Parathyroid adenoma (tissue), 2 donors: ENCODE results near the gene TNFAIP8L3.

Source experiments
- H2AFZ ChIP-seq: fragments of 300-600 bp; sonication (generic); one replicate; pipeline ENCODE4 v1.7.0; 2017; ENCODE audit warnings: antibody characterized with exemption, mild to moderate bottlenecking
- H3K27ac ChIP-seq: fragments of 300-600 bp; sonication (generic); one replicate; pipeline ENCODE4 v1.7.0; 2017
- H3K27me3 ChIP-seq: fragments of 300-600 bp; sonication (generic); one replicate; pipeline ENCODE4 v1.7.0; 2017; ENCODE audit warnings: low read length; ENCODE audit not compliant: control insufficient read depth, insufficient read depth
- H3K36me3 ChIP-seq: fragments of 300-600 bp; sonication (generic); one replicate; pipeline ENCODE4 v1.7.0; 2017; ENCODE audit warnings: low read length; ENCODE audit not compliant: control insufficient read depth, insufficient read depth
- H3K4me1 ChIP-seq: fragments of 300-600 bp; sonication (generic); one replicate; pipeline ENCODE4 v1.7.0; 2017; ENCODE audit warnings: control low read depth
- H3K4me2 ChIP-seq: fragments of 300-600 bp; sonication (generic); one replicate; pipeline ENCODE4 v1.7.0; 2017; ENCODE audit warnings: low read length
- H3K4me3 ChIP-seq: fragments of 300-600 bp; sonication (generic); one replicate; pipeline ENCODE4 v1.7.0; 2017; ENCODE audit warnings: low read depth, low read length
- H3K79me2 ChIP-seq: fragments of 300-600 bp; sonication (generic); one replicate; pipeline ENCODE4 v1.7.0; 2017; ENCODE audit warnings: control low read depth
- H3K9ac ChIP-seq: fragments of 300-600 bp; sonication (generic); one replicate; pipeline ENCODE4 v1.7.0; 2017; ENCODE audit warnings: mild to moderate bottlenecking
- H3K9me3 ChIP-seq: fragments of 300-600 bp; sonication (generic); one replicate; pipeline ENCODE4 v1.7.0; 2017; ENCODE audit warnings: low read length; ENCODE audit not compliant: control insufficient read depth
- TF ChIP-seq, protein P1 (sequence below): fragments of 300-600 bp; sonication (generic); IDR thresholded peaks from one replicate; pipeline ENCODE4 v1.7.0; 2017; ENCODE audit warnings: antibody characterized with exemption, mild to moderate bottlenecking
- donor health status: primary hyperparathyroidism.

Gene TNFAIP8L3

GRCh38 chr15:51088585-51088984 lies 6.1 kb downstream of the TNFAIP8L3 start:
- H2AFZ ChIP-seq: no peak overlapping the region
- TF ChIP-seq, protein P1, sequence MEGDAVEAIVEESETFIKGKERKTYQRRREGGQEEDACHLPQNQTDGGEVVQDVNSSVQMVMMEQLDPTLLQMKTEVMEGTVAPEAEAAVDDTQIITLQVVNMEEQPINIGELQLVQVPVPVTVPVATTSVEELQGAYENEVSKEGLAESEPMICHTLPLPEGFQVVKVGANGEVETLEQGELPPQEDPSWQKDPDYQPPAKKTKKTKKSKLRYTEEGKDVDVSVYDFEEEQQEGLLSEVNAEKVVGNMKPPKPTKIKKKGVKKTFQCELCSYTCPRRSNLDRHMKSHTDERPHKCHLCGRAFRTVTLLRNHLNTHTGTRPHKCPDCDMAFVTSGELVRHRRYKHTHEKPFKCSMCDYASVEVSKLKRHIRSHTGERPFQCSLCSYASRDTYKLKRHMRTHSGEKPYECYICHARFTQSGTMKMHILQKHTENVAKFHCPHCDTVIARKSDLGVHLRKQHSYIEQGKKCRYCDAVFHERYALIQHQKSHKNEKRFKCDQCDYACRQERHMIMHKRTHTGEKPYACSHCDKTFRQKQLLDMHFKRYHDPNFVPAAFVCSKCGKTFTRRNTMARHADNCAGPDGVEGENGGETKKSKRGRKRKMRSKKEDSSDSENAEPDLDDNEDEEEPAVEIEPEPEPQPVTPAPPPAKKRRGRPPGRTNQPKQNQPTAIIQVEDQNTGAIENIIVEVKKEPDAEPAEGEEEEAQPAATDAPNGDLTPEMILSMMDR: no peak
- no peak overlapping the region for H3K27ac ChIP-seq
- no peaks in the 10 kb centered on the region for H3K9me3 ChIP-seq
- H3K4me3 ChIP-seq: no peak overlapping the region
- H3K4me1 ChIP-seq: no peaks in the 10 kb centered on the region
- H3K9ac ChIP-seq: no peak overlapping the region
- no peaks in the 10 kb centered on the region for H3K79me2 ChIP-seq
- H3K4me2 ChIP-seq: no peak overlapping the region
- H3K36me3 ChIP-seq: no peaks in the 10 kb centered on the region
- no peaks in the 10 kb centered on the region for H3K27me3 ChIP-seq

DNA sequence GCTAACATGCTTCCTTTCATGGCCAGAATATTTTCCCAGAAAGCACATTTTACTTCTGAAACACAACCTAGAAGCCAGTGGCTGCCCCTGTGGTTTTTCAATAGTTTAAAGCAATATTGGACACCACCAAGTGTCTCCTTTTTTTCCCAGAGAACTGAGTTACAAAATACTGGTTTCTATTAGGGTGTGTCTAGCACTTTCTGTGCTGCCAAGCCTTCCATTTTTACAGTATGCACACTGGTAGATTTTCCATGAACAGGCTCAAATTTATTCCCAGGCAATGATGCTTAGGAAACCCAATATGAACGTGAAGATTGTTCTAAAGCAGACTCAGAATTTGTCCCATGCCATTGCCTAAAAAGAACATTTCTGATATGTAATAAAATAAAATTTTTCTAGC lies 7.2 kb downstream of the TNFAIP8L3 start:
- Histone ChIP-seq H3K36me3 (no peaks in the 10 kb centered on the region), H2AFZ (no peak overlapping the region), H3K9ac (no peak overlapping the region), H3K4me3 (no peak overlapping the region), H3K27ac (no peak overlapping the region), H3K4me1 (no peaks in the 10 kb centered on the region), H3K4me2 (no peak overlapping the region), H3K9me3 (no peaks in the 10 kb centered on the region), H3K79me2 (no peaks in the 10 kb centered on the region), H3K27me3 (no peaks in the 10 kb centered on the region)
- TF ChIP-seq, protein P1: no peak

DNA sequence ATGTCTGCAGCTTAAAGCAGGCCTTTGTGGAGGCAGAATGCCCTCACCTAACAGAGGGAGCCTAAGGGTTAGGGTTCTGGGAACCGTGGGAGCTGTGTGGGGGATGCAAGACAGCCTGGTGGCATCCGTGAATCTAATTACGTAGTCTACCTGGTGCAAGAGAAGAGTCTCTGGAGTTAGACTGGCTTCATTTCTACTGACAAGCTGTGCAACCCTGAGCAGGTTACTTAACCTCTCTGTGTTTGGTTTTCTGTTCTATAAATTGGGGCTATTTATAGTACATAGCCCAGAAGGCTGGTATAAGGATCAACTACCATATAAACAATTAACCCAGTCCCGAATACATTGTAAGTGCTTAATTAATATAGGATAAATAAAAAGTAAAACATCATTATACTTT lies 8.3 kb downstream of the TNFAIP8L3 start:
- H3K27me3 ChIP-seq: no peaks in the 10 kb centered on the region

DNA sequence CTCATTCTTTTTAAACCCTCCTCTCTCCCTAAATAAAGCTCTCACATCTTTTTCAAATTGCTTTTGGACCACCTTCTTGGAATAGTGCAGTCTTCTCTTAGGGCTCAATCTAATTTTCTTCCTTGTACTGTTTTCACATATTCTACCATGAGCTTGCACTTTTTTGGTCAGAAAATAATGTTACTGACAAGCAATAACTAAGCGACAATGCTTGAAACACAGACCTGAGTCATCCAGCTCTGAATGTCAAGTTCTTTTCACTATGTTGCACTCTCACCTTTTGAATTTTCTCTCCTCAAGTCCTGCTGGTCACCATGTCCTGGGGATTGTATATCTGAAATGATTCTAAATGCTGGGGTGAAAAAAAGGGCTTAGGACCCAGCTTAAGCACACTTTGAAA lies 8.9 kb downstream of the TNFAIP8L3 start:
- TF ChIP-seq, protein P1: no peak
- Histone ChIP-seq H3K27ac (no peak overlapping the region), H3K9ac (no peak overlapping the region), H3K27me3 (no peaks in the 10 kb centered on the region), H3K9me3 (no peaks in the 10 kb centered on the region), H3K36me3 (no peaks in the 10 kb centered on the region), H2AFZ (no peak overlapping the region), H3K4me1 (no peaks in the 10 kb centered on the region), H3K4me3 (no peak overlapping the region), H3K79me2 (no peaks in the 10 kb centered on the region), H3K4me2 (no peak overlapping the region)

More for the DNA sequence above, 8.3 kb downstream of the TNFAIP8L3 start:
- H3K4me1 ChIP-seq: no peaks in the 10 kb centered on the region
- no peaks in the 10 kb centered on the region for H3K79me2 ChIP-seq
- TF ChIP-seq, protein P1: no peak
- H3K4me3 ChIP-seq: no peak overlapping the region
- H3K9ac ChIP-seq: no peak overlapping the region
- no peaks in the 10 kb centered on the region for H3K9me3 ChIP-seq
- no peak overlapping the region for H2AFZ ChIP-seq
- H3K27ac ChIP-seq: no peak overlapping the region
- no peak overlapping the region for H3K4me2 ChIP-seq
- no peaks in the 10 kb centered on the region for H3K36me3 ChIP-seq

DNA sequence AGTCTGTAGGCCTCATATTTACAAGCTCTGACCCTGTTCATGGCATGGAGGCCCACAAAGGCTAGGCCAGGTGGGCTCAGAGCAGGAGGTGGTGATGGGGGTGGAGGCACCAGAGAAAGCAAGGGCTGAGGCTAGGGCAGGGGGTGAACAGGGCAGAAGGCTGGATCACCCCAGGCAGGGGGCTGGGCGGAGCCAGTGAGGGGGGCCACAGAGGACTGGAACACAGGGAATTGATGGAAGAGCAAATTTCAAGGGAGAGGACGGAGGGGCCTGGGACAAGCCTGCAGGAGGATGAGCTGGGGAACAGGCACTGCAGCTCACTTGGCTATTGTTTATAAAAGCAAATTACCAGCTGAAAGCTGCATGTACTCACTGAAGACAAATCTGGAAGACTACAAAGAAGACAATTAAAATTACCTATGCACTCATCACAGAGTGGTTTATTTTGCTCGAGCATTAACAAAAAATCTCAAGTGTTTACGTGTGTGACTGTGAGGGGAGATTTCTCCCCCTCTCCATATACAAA lies 11.0 kb downstream of the TNFAIP8L3 start:
- no peaks in the 10 kb centered on the region for H3K36me3 ChIP-seq
- H3K4me1 ChIP-seq: no peaks in the 10 kb centered on the region
- no peaks in the 10 kb centered on the region for H3K9me3 ChIP-seq
- no peak overlapping the region for H3K9ac ChIP-seq
- no peak overlapping the region for H3K4me3 ChIP-seq
- H3K79me2 ChIP-seq: no peaks in the 10 kb centered on the region
- TF ChIP-seq, protein P1: no peak
- H3K4me2 ChIP-seq: no peak overlapping the region
- no peaks in the 10 kb centered on the region for H3K27me3 ChIP-seq
- H2AFZ ChIP-seq: no peak overlapping the region
- no peak overlapping the region for H3K27ac ChIP-seq
